Effector memory CD8-positive, alpha-beta T cell (primary cell): ENCODE results near the gene KIAA1143.
A peak's percentile ranks its signal among the peaks of the same experiment; 100 is the strongest.

Experiments
- ATAC-seq: fragments of 150-1000 bp; cut with Tn5 transposase; replicated peaks from 2 replicates; pipeline ENCODE4 v1.10.0; 2021; ENCODE audit warnings: mild to moderate bottlenecking, moderate library complexity
- DNase-seq, 3 experiments: peaks; one replicate each; pipeline ENCODE4 v3.0.0; 2021
- H3K27ac Mint-ChIP-seq, 2 donors: one replicate each; pipeline ENCODE4 v1.8.0; 2022; ENCODE audit warnings: mild to moderate bottlenecking in 2 of 2, mixed read lengths in 2 of 2, moderate library complexity in 2 of 2
- H3K27me3 Mint-ChIP-seq, 2 donors: one replicate each; pipeline ENCODE4 v1.8.0; 2022; ENCODE audit warnings: mixed read lengths in 2 of 2
- H3K36me3 Mint-ChIP-seq: one replicate; pipeline ENCODE4 v1.8.0; 2022; ENCODE audit warnings: mild to moderate bottlenecking, moderate library complexity, mixed read lengths; ENCODE audit not compliant: insufficient read depth
- H3K4me1 Mint-ChIP-seq, 2 donors: one replicate each; pipeline ENCODE4 v1.8.0; 2022; ENCODE audit warnings: low read depth in 2 of 2, mixed read lengths in 2 of 2
- H3K4me3 Mint-ChIP-seq, 2 donors: one replicate each; pipeline ENCODE4 v1.8.0; 2022; ENCODE audit warnings: mild to moderate bottlenecking in 2 of 2, mixed read lengths in 2 of 2, moderate library complexity in 2 of 2
- H3K9me3 Mint-ChIP-seq, 2 donors: one replicate each; pipeline ENCODE4 v1.8.0; 2022; ENCODE audit warnings: mixed read lengths in 2 of 2
- total RNA-seq, 9 experiments: gene quantifications; one replicate each; lab custom pipeline; 2026; lab: John Stamatoyannopoulos, UW

Gene KIAA1143
- total RNA-seq: 32.3 to 81.5 (median 75.1) reads per million in 9 experiments

GRCh38 chr3:44761424-44762169, at the start of gene KIAA1143, which contains the start of gene KIF15:
TSS of gene KIAA1143 (minus strand) at chr3:44761619. CDS start at chr3:44761602, 17 bp downstream.
TSS of gene KIF15 (plus strand) at chr3:44761794. CDS start at chr3:44761866, 72 bp downstream.
- H3K36me3 Mint-ChIP-seq: peaks cover 12% of the 10 kb centered on the region
- peak within 1 kb of the TSS; percentile 91 to 92 for H3K27ac Mint-ChIP-seq

GRCh38 chr3:44805960-44806359, 44.5 kb upstream of the KIAA1143 start:
- Mint-ChIP-seq H3K4me3 (no peak overlapping the region), H3K27me3 (no peaks in the 10 kb centered on the region), H3K4me1 (no peaks in the 10 kb centered on the region), H3K27ac (no peak overlapping the region), H3K9me3 (no peaks in the 10 kb centered on the region), H3K36me3 (peaks cover 2% of the 10 kb centered on the region)
- ATAC-seq: no peak
- no peak for DNase-seq

More at GRCh38 chr3:44761424-44762169, at the start of gene KIAA1143, which contains the start of gene KIF15:
- peak; percentile 100 for ATAC-seq
- Mint-ChIP-seq H3K9me3 (peaks cover 0 to 2% of the 10 kb centered on the region in 2 donors), H3K27me3 (no peaks in the 10 kb centered on the region), H3K4me1 (peaks cover 14 to 32% of the 10 kb centered on the region in 2 donors), H3K4me3 (peak within 1 kb of the TSS; percentile 88)
- peak; percentile 96 to 97 (median 97) for DNase-seq

- H3K36me3 Mint-ChIP-seq: no peaks in the 10 kb centered on the region
- H3K9me3 Mint-ChIP-seq: no peaks in the 10 kb centered on the region
- H3K27ac Mint-ChIP-seq: no peak overlapping the region
- no peaks in the 10 kb centered on the region for H3K27me3 Mint-ChIP-seq
- H3K4me3 Mint-ChIP-seq: no peak overlapping the region
- ATAC-seq: no peak
- no peak for DNase-seq
- H3K4me1 Mint-ChIP-seq: no peaks in the 10 kb centered on the region
Measured at GRCh38 chr3:44803298-44803697, 41.9 kb upstream of the KIAA1143 start.

DNA sequence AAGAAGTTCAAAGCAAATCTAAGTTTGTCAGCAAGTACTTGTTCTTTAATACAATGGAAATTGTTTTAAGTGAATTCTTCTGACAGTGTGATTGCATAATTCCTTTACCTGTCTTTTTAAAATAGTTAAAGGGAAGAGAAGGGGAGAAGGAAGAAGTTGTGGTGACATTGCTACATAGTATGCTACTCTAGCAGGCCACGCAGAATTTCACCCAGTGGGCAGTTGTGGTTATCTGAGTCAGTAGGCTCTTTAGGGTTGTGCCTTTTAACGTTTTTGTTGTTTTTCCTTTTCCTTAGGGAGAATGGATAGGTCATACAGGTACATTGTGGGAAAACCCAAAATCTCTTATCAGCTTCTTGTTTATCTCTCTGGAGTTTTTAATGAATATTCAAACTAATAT, 40.6 kb upstream of the KIAA1143 start:
- H3K9me3 Mint-ChIP-seq: no peaks in the 10 kb centered on the region
- ATAC-seq (no peak), DNase-seq (no peak)
- no peaks in the 10 kb centered on the region for H3K27me3 Mint-ChIP-seq
- peak overlapping the region in 1 of 2 donors; percentile 5 for H3K27ac Mint-ChIP-seq
- no peaks in the 10 kb centered on the region for H3K36me3 Mint-ChIP-seq
- H3K4me3 Mint-ChIP-seq: no peak overlapping the region
- no peaks in the 10 kb centered on the region for H3K4me1 Mint-ChIP-seq

GRCh38 chr3:44795197-44795596, 33.8 kb upstream of the KIAA1143 start:
- H3K27ac Mint-ChIP-seq: no peak overlapping the region
- H3K4me1 Mint-ChIP-seq: no peaks in the 10 kb centered on the region
- DNase-seq: no peak
- no peaks in the 10 kb centered on the region for H3K9me3 Mint-ChIP-seq
- no peak overlapping the region for H3K4me3 Mint-ChIP-seq
- no peaks in the 10 kb centered on the region for H3K36me3 Mint-ChIP-seq
- no peak for ATAC-seq
- no peaks in the 10 kb centered on the region for H3K27me3 Mint-ChIP-seq

DNA sequence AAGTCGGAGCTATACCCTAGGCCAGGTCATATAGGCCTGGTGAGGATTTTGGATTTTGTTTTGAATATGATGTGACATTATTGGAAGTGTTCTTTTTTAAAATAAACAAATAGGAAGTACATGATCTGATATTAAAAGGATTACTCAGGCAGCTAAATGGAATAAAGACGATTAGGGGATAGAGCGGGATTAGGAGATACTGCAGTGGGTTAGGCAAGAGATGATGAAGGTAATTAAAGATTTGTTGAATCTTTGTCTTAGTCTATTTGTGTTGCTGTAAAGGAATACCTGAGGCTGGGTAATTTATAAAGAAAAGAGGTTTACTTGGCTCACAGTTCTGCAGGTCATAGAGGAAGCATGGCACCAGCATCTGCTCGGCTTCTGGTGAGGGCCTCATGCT, 21.5 kb upstream of the KIAA1143 start:
- Mint-ChIP-seq H3K27me3 (no peaks in the 10 kb centered on the region), H3K27ac (peak overlapping the region in 1 of 2 donors; percentile 36), H3K9me3 (no peaks in the 10 kb centered on the region), H3K4me3 (no peak overlapping the region), H3K4me1 (no peaks in the 10 kb centered on the region), H3K36me3 (no peaks in the 10 kb centered on the region)
- no peak for DNase-seq
- ATAC-seq: no peak

DNA sequence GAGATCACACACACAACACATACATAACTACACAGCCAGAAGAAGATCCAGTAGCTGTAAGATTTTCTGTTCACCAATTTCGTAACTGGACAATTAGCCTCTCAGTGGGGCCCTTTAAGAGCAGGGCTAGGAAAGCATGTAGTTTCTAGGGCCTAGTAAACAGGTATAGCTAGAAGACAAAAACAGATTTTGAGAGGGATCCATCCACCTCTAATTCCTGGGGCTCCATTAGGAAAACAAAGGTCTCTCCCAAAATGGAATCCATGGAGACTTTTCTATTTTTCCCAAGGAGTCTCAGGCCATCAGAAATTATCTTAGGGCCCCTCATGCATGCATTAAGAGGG, 10.7 kb upstream of the KIAA1143 start:
- Mint-ChIP-seq H3K36me3 (peaks cover 2% of the 10 kb centered on the region), H3K4me1 (no peaks in the 10 kb centered on the region), H3K9me3 (peaks cover 0 to 5% of the 10 kb centered on the region in 2 donors), H3K27me3 (no peaks in the 10 kb centered on the region), H3K4me3 (no peak overlapping the region), H3K27ac (no peak overlapping the region)
- DNase-seq: no peak
- ATAC-seq: no peak

GRCh38 chr3:44771424-44772098, 10.1 kb upstream of the KIAA1143 start:
- Mint-ChIP-seq H3K36me3 (peaks cover 2% of the 10 kb centered on the region), H3K9me3 (peaks cover 0 to 5% of the 10 kb centered on the region in 2 donors)

DNA sequence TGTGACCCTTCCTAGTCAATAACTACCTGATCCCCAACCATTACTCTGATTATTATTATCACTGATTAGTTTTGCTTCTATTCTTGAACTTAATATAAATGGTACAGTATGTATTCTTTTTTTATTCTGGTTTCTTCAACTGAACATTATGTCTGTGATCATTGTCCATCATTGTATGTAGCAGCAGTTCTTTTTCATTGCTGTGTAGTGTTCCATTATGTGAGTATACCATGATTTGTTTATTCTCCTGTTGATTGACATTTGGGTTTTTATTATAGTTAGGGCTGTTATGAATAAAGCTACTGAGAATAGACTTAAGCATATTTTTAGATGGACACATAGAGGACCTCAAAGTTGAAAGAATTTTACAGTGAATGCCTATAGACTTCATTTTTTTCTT, 2.8 kb upstream of the KIAA1143 start:
- ATAC-seq (no peak), DNase-seq (no peak)
- no peak overlapping the region for H3K27ac Mint-ChIP-seq
- peaks cover 0 to 2% of the 10 kb centered on the region in 2 donors for H3K9me3 Mint-ChIP-seq
- H3K27me3 Mint-ChIP-seq: no peaks in the 10 kb centered on the region
- H3K36me3 Mint-ChIP-seq: peaks cover 11% of the 10 kb centered on the region
- no peak overlapping the region for H3K4me3 Mint-ChIP-seq
- peaks cover 10 to 14% of the 10 kb centered on the region in 2 donors for H3K4me1 Mint-ChIP-seq

More at GRCh38 chr3:44771424-44772098, 10.1 kb upstream of the KIAA1143 start:
- DNase-seq: no peak
- H3K27ac Mint-ChIP-seq: no peak overlapping the region
- no peak overlapping the region for H3K4me3 Mint-ChIP-seq
- no peaks in the 10 kb centered on the region for H3K27me3 Mint-ChIP-seq
- no peaks in the 10 kb centered on the region for H3K4me1 Mint-ChIP-seq
- ATAC-seq: no peak

DNA sequence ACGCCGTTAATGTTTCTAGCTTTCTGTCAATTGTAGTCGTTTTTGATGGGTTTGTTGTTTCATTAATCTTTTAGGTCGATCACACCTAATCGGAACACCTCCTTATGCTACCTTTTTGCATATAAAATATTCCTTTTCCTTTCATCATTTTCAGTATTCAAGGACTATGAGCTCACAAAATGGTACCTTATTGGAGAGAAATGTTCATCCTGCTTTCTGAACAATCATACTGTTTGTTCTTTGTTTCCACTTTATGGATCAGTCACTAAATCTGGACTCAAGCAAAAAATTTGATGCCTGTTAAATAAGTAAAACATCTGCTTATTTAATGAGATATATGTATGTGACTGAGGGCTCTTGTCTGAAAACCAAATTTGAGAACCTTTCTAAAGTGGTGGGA, 1.3 kb upstream of the KIAA1143 start:
- H3K4me3 Mint-ChIP-seq: peak overlapping the region; percentile 88
- DNase-seq: no peak

DNA sequence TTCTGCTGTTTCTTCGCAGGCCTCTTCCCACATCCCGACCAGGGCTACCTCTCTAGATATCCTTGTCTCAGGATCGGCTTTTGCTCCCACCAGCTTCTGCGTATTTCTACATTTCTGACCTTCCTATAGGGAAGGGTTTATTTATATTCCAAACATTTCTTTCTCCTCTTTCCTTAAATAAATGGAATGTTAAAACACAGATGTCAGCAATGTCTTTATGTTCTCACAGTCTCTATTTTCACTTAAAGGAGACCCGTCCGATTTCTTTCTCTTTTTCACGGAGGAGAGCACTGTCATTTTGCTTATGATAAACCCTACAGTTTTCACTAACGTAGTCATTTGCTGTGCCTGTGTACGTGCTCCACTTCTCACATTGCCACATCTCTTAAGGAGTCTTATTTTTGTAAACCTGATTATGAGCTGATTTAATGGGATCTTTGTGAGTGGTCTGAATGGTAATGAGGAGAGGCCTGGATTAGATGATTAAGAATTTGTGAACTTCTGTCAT, 805 bp upstream of the KIAA1143 start:
- peaks cover 14% of the 10 kb centered on the region for H3K36me3 Mint-ChIP-seq
- H3K4me3 Mint-ChIP-seq: peak overlapping the region; percentile 88
- no peaks in the 10 kb centered on the region for H3K27me3 Mint-ChIP-seq
- H3K9me3 Mint-ChIP-seq: peaks cover 0 to 2% of the 10 kb centered on the region in 2 donors
- DNase-seq (no peak), ATAC-seq (no peak)
- peak overlapping the region; percentile 57 to 87 for H3K27ac Mint-ChIP-seq
- peaks cover 12 to 29% of the 10 kb centered on the region in 2 donors for H3K4me1 Mint-ChIP-seq

More for the DNA sequence above, 1.3 kb upstream of the KIAA1143 start:
- H3K27ac Mint-ChIP-seq: peak overlapping the region; percentile 57 to 87
- H3K4me1 Mint-ChIP-seq: peaks cover 10 to 24% of the 10 kb centered on the region in 2 donors
- peaks cover 0 to 2% of the 10 kb centered on the region in 2 donors for H3K9me3 Mint-ChIP-seq
- H3K27me3 Mint-ChIP-seq: no peaks in the 10 kb centered on the region
- H3K36me3 Mint-ChIP-seq: peaks cover 15% of the 10 kb centered on the region
- no peak for ATAC-seq

DNA sequence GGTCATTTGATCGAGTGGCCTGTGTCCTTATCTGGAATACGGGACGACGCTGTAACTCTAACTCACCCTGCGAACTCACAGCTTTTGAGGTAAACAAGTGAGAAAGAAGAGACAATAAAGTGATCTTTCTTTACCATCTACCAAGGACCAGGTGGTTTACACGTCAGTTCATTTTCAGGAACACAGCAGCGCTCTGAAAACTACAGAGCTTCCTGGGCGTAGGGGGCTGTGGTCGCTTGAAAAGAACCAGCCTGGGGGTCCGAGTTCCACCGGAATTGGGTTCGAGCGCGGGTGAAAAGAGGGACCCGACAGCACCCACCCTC, 357 bp downstream of the KIAA1143 start:
- peaks cover 0 to 2% of the 10 kb centered on the region in 2 donors for H3K9me3 Mint-ChIP-seq
- H3K36me3 Mint-ChIP-seq: peaks cover 12% of the 10 kb centered on the region
- DNase-seq: peak in 1 of 3 experiments; percentile 9
- H3K27ac Mint-ChIP-seq: peak overlapping the region; percentile 91 to 92
- no peaks in the 10 kb centered on the region for H3K27me3 Mint-ChIP-seq
- H3K4me1 Mint-ChIP-seq: peaks cover 14 to 35% of the 10 kb centered on the region in 2 donors
- H3K4me3 Mint-ChIP-seq: peak overlapping the region; percentile 88
- peak; percentile 13 for ATAC-seq

- no peak for ATAC-seq
- no peak overlapping the region for H3K27ac Mint-ChIP-seq
- DNase-seq: no peak
- H3K9me3 Mint-ChIP-seq: peaks cover 10 to 44% of the 10 kb centered on the region in 2 donors
- H3K4me1 Mint-ChIP-seq: peaks cover 6 to 7% of the 10 kb centered on the region in 2 donors
- no peaks in the 10 kb centered on the region for H3K27me3 Mint-ChIP-seq
- no peaks in the 10 kb centered on the region for H3K36me3 Mint-ChIP-seq
- no peak overlapping the region for H3K4me3 Mint-ChIP-seq
Measured at GRCh38 chr3:44734646-44735168, 26.7 kb downstream of the KIAA1143 start.
